Left kidney (tissue), 8 donors: ENCODE results near the gene HADHB. TPM values are rescaled to one million over a fixed set of nuclear protein-coding genes. Genes with fewer than 3 reads are reported as not detected.

ENCODE experiments used
- DNase-seq: peaks from one replicate; pipeline ENCODE4 v3.0.0-alpha.2; 2013
- long read RNA-seq, 8 donors: transcript quantifications; one replicate each; lab custom pipeline, GENCODE V29; 2026
- polyA plus RNA-seq: library from polyadenylated mRNA; unstranded; fragments of 120-200 nt; gene quantifications from one replicate; pipeline ENCODE4 v1.2.1, GENCODE V29; 2013; ENCODE audit not compliant: insufficient read length

HADHB gene
- polyA plus RNA-seq, result 184 TPM
- long read RNA-seq, donor 1, transcript HADHB-201 (16 exons, 2,044 nt), result major isoform, 40 of 63 reads
- long read RNA-seq, donor 1, partial matches to known transcripts, result 22 of 63 reads
- long read RNA-seq, donor 1, other reads (novel, unspliced or antisense), result 0 of 63 reads
- long read RNA-seq, donor 2, transcript HADHB-201 (16 exons, 2,044 nt), result major isoform, 38 of 49 reads
- long read RNA-seq, donor 2, partial matches to known transcripts, result 5 of 49 reads
- long read RNA-seq, donor 2, other reads (novel, unspliced or antisense), result 0 of 49 reads
- long read RNA-seq, donor 3, transcript HADHB-201 (16 exons, 2,044 nt), result major isoform, 33 of 45 reads
- long read RNA-seq, donor 3, partial matches to known transcripts, result 12 of 45 reads
- long read RNA-seq, donor 3, other reads (novel, unspliced or antisense), result 0 of 45 reads
- long read RNA-seq, donor 4, partial matches to known transcripts, result 9 of 12 reads
- long read RNA-seq, donor 4, other reads (novel, unspliced or antisense), result 0 of 12 reads
- long read RNA-seq, donor 5, transcript HADHB-201 (16 exons, 2,044 nt), result major isoform, 70 of 111 reads
- long read RNA-seq, donor 5, partial matches to known transcripts, result 39 of 111 reads
- long read RNA-seq, donor 5, other reads (novel, unspliced or antisense), result 0 of 111 reads
- long read RNA-seq, donor 6, transcript HADHB-201 (16 exons, 2,044 nt), result major isoform, 25 of 45 reads
- long read RNA-seq, donor 6, partial matches to known transcripts, result 19 of 45 reads
- long read RNA-seq, donor 6, other reads (novel, unspliced or antisense), result 0 of 45 reads
- long read RNA-seq, donor 7, transcript HADHB-201 (16 exons, 2,044 nt), result major isoform, 63 of 265 reads
- long read RNA-seq, donor 7, partial matches to known transcripts, result 149 of 265 reads
- long read RNA-seq, donor 7, other reads (novel, unspliced or antisense), result 49 of 265 reads
- long read RNA-seq, donor 8, transcript HADHB-201 (16 exons, 2,044 nt), result major isoform, 20 of 36 reads
- long read RNA-seq, donor 8, partial matches to known transcripts, result 16 of 36 reads
- long read RNA-seq, donor 8, other reads (novel, unspliced or antisense), result 0 of 36 reads

DNA sequence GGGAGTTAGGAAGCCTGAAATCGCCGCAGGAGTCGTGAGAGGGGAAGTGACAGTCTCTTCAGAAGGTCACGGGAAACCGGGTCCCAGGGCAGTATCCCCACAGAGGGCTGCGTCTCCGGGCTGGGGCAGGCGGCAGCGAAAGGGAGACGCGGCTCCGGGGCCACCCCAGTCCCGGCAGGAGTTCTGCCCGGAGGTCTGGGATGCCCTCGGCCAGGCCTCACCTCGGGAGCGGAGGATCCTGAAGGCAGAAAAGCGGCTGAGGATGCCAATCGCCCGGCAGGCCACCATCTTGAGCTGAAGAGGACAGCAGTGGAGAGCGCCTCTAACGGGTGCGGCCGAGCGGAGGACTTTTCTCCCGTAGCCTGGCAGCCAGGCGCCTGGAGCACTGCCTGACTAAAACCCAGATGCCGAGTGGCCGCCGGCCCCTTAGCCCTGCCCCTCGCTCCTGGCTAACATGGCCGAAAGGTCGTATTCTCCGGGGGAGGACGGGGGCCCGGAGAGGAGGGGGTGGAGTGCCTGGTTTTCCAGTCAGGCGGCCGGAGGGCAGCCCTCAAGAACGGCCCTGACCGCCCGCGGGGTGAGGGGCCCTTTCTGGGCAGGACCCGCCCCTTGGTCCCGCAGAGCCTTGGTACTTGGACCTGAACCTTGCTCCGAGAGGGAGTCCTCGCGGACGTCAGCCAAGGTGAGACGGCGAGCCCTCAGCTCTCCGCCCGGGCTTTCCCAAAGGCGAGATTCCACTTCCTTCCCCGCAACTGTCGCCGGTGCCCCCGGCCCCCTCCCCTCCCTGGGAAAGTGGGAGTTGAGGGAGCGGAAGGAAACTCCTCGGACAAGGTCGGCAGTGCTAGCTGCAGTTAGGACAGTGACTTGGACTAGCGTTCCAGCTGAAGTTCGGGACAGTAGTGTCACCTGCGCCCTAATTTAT lies at the start of gene HADHB, which contains the start of gene HADHA:
TSS of gene HADHB (plus strand) at position 631 of the 922 bp plus-strand sequence. CDS start 9,316 bp downstream, outside the sequence.
TSS of gene HADHA (minus strand) at position 324 of the 922 bp plus-strand sequence. CDS start at position 288, 36 bp downstream.
- DNase-seq, result peak; percentile 87

DNA sequence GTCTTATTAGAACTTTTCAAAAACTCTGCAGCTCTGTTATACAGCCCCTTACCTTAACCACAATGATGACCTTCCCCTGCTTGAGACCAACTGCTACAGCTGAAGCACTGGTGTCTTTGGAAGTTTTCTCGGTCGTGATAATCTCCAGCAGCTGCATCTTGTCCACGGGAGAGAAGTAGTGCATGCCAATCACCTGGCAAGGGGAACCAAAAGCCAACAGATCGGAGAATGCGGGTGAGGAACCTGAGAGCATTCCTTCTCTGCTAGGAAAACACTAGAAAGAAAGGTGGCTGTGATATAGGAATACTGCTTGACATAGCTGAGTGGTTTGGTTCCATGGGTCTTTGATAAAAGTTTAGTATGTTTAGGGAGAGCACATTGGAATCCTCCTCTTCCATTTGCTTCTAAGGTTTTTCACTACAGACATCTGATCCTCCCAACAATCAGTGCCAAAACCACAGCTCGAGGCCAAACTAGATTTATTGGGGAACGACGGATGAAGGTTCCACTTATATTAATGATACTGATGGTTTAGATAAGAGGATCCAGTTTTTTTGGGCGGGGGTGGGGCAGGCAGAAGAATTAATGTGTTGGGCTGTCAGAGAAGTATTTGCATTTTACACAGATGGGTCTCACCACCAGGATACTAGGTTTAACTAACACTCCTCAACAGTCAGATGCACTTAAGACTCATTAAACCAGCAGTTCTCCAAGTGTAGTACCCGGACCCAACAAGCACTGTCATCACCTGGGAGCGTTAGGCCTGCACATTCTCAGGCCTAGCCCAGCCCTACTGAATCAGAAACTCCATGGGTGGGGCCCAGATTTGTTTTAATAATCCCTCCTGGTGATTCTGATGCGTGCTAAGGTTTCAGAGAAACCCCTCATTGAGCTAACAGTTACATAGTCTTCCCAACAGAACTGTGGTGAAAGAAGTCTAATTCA lies 49.4 kb upstream of the HADHB start:
- no peak for DNase-seq

- no peak for DNase-seq
These were observed 47.9 kb upstream of the HADHB start for GRCh38 chr2:26196683-26197418.

DNA sequence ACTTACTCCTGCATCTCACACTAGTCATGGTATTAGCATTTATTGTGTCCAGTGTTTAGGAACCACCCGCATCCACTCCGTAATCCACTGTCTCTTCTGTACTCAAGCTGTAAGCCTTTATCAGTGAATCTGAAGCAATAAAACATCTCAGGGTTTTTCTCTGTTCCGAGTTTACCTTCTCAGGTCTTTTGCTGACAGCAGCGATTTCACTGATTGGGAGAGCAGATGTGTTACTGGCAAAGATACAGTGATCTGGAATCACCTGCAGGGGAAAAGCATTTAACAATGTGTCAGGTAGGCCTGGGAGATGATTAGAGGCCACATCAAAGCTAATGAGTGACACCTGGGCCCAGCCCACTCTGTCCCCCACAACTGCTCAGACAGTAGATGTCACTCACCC lies 47.2 kb upstream of the HADHB start:
- DNase-seq, result no peak

DNA sequence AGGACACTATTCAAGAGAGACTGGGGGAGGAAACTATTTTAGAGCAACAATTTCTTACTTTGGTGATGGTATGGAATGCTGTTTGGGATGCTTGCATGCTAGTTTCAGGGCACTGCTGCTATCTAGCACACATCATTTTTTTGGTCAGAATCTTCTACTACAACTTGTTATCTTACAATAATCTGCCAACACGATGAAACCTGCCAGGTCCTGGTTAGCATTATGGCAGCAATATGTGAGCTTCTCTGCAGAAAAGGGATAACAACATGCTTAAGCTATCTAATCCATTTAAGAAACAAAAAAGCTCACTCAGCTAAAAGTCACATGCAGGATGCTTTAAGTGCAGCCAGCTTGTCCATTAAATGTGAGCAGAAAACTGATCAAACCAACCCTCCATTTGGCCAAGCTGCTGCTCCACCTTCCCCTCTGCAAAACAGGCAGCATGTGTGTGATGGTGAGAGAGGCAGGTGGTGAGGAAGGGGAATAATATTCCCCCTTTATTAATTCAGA lies 41.7 kb upstream of the HADHB start:
- no peak for DNase-seq

DNA sequence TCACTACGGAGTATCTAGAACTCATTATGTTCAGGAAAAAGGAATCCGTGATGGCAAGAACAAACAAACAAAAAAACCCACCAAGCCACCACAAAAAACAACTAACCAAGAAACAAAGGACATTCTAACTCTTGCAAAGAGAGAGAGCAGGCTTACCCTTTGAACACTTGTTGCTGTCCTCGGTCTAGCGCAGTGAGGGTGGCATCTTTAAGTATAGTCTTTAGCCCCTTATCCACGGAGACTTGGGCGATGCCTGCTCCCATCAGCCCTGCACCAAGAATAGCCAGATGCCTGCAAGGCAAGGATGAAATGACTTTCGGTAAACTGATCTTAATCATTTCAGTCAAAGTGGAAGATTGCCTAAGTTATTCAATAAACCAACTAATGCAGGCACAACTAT lies 40.8 kb upstream of the HADHB start:
- no peak for DNase-seq

- DNase-seq, result no peak
These were observed 32.7 kb upstream of the HADHB start for GRCh38 chr2:26212011-26212410.

DNA sequence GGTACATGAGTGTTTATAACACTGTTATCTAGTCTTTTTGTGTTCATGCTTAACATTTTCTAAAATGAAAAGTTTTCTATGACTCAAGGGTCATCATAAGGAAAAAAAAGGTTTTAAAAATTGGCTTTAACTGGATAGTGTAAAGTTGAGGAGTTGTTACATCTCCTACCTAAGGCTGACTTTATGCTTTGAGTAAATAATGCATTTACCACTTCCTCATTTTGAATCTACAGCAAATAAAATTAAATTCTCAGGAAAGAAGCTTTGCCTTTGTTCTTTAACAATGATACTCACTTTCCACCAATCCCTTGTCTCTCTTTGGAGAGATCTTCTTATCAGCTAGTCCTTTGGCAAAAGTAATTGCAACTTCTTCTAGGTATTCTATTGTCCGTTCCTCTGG lies 30.0 kb upstream of the HADHB start:
- no peak for DNase-seq

GRCh38 chr2:26215833-26216232 lies 28.9 kb upstream of the HADHB start:
- no peak for DNase-seq

- no peak for DNase-seq
These were observed 28.2 kb upstream of the HADHB start for GRCh38 chr2:26216587-26216986.

DNA sequence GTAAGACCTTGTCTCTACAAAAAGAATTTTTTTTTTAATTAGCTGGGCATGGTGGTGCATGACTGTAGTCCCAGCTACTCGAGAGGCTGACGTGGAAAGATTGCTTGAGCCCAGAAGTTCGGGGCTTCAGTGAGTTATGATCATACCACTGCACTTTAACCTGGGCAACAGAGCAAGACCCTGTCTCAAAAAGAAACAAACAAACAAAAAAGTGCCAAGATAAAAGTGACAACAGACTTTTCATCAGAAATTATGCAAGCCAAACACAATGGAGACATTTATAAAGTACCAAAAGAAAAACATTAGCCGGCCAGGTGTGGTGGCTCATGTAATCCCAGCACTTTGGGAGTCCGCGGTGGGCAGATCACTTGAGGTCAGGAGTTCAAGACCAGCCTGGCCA lies 27.0 kb upstream of the HADHB start:
- DNase-seq, result no peak

- no peak for DNase-seq
These were observed 21.7 kb upstream of the HADHB start for GRCh38 chr2:26223018-26223417.

DNA sequence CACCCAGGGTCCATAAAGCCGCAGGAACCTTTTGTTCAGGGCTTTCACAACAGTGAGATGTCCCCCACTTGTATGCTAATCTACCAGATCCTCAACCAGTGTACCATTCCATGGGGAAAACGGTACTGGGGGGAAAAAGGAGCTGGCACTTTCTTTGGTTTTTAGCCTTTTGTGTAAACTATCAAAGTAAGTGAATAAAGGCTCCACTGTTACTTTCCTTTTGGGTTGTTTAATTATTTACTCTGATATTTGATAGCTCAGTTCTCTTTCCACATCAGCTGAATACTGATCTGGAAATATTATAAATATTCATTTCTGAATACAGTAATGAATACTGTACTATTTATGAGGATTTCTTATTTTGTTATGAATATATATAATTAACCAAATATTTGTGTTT lies 20.6 kb upstream of the HADHB start:
- DNase-seq, result no peak

DNA sequence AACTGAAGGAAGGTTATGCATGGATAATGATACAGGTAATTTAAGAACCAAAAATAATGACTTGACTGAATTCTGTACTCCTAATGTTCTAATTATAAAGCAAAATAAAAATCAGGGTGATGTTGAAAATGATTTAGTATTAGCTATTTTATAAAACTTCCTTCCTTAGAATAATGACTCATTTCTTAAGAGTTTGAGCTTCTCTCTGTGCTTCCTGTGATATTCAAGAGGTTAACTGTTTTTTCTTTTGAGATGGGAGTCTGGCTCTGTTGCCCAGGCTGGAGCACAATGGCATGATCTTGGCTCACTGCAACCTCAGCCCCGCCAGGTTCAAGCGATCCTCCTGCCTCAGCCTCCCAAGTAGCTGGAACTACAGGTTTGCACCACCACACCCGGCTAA lies 15.1 kb upstream of the HADHB start:
- no peak for DNase-seq

DNA sequence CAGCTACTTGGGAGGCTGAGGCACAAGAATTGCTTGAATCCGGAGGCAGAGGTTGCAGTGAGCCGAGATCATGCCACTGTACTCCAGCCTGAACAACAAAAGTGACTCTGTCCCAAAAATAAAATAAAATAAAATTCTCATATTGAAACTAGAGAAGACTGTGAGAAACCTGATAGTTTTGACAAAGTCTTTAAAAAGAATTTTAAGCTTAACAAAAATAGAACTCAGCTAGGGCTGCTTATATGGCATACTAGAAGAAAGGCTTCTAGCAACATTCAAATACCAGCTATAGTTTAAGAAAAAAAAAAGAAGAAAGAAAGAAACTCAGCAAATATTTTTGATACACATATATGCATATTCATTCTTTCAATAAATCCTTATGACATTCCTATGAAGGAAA lies 13.9 kb upstream of the HADHB start:
- DNase-seq, result no peak

DNA sequence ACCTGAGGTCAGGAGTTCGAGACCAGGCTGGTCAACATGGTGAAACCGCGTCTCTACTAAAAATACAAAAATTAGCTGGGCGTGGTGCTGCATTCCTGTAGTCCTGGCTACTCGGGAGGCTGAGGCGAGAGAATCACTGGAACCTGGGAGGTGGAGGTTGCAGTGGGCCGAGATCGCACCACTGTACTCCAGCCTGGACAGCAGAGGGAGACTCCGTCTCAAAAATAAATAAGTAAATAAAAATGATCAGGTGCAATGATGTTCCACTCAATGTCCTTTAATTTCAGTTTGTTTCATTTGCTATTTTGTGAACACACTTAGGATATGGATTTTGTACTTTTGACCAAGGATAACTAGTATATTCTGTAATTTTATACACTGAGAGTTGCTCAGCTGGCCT lies 9.7 kb upstream of the HADHB start:
- DNase-seq, result no peak

DNA sequence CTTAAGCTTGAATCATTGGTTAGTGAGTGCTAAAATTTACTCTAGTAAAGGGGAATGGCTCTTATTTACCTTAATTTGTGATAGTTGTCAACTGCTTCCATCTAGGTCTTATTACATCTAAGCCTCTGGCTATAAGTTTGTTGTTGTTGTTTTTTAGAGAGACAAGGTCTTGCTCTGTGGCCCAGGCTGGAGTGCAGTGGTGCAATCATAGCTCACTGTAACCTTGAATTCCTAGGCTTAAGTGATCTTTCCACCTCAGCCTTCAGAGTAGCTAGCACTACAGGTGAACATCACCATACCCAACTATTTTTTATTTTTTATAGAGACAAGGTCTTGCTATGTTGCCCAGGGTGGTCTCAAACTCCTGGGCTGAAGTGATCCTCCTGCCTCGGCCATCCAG lies 6.9 kb upstream of the HADHB start:
- DNase-seq, result no peak

- DNase-seq, result no peak
These were observed 6.3 kb upstream of the HADHB start for GRCh38 chr2:26238311-26238958.

GRCh38 chr2:26241928-26242436 lies 2.8 kb upstream of the HADHB start:
- no peak for DNase-seq
